Measurements from ENCODE around the gene POLR2F. TPM values are rescaled to one million over a fixed set of nuclear protein-coding genes. Genes with fewer than 3 reads are reported as not detected.

POLR2F gene
- total RNA-seq, 4 donors from 2014 or later, result 19.7 to 88.9 (median 55.2) TPM

- Histone ChIP-seq H3K4me1 (no peaks in the 10 kb centered on the region), H3K36me3 (no peaks in the 10 kb centered on the region), H3K27ac (no peak overlapping the region), H3K9me3 (no peaks in the 10 kb centered on the region), H3K4me3 (replicated peaks in 1 of 3) (no peak overlapping the region), H3K27me3 (no peaks in the 10 kb centered on the region)
- TF ChIP-seq CTCF (IDR thresholded peaks at IDR 0.05), result no peak
- TF ChIP-seq POLR2A (IDR thresholded peaks at IDR 0.05), result no peak
- WGBS, 2 donors, result 92 to 100% methylated on average over 1 to 3 of the region's 3 CpGs
- intact Hi-C loops (cut with DNase I), result no loop called here
- no peak for DNase-seq
Measured at GRCh38 chr22:38006906-38007305, 53.4 kb downstream of the POLR2F start.

- intact Hi-C loops (cut with DNase I), result no loop called here
- Histone ChIP-seq H3K4me3 (replicated peaks in 1 of 3) (no peak overlapping the region), H3K4me1 (no peaks in the 10 kb centered on the region), H3K27me3 (no peaks in the 10 kb centered on the region), H3K36me3 (no peaks in the 10 kb centered on the region), H3K27ac (no peak overlapping the region), H3K9me3 (no peaks in the 10 kb centered on the region)
- WGBS, 2 donors, result 91 to 92% methylated on average over 12 to 13 of the region's 13 CpGs
- no peak for DNase-seq
- TF ChIP-seq POLR2A (IDR thresholded peaks at IDR 0.05) (no peak), CTCF (IDR thresholded peaks at IDR 0.05) (no peak)
Measured at GRCh38 chr22:38007330-38007902, 53.9 kb downstream of the POLR2F start.

- H3K27ac ChIP-seq, result no peak overlapping the region
- no peaks in the 10 kb centered on the region for H3K27me3 ChIP-seq
- no peak overlapping the region for H3K4me3 ChIP-seq (replicated peaks in 1 of 3)
- H3K4me1 ChIP-seq, result no peaks in the 10 kb centered on the region
- H3K36me3 ChIP-seq, result no peaks in the 10 kb centered on the region
- no peaks in the 10 kb centered on the region for H3K9me3 ChIP-seq
- DNase-seq, result no peak
- 79 to 86% methylated on average over 14 of the region's 14 CpGs for WGBS, 2 donors
- intact Hi-C loops (cut with DNase I), result no loop called here
- TF ChIP-seq POLR2A (IDR thresholded peaks at IDR 0.05) (no peak), CTCF (IDR thresholded peaks at IDR 0.05) (no peak)
Measured at GRCh38 chr22:38009000-38009806, 55.7 kb downstream of the POLR2F start.

- H3K36me3 ChIP-seq, result no peaks in the 10 kb centered on the region
- H3K4me3 ChIP-seq (replicated peaks in 1 of 3), result no peak overlapping the region
- no peak for DNase-seq
- peaks cover 11 to 19% of the 10 kb centered on the region in 2 donors for H3K4me1 ChIP-seq
- WGBS, 2 donors, result 84 to 89% methylated on average over 7 of the region's 7 CpGs
- H3K27me3 ChIP-seq, result no peaks in the 10 kb centered on the region
- H3K27ac ChIP-seq, result no peak overlapping the region
- intact Hi-C loops (cut with DNase I), result no loop called here
- no peaks in the 10 kb centered on the region for H3K9me3 ChIP-seq
- no peak for TF ChIP-seq POLR2A (IDR thresholded peaks at IDR 0.05)
- TF ChIP-seq CTCF (IDR thresholded peaks at IDR 0.05), result no peak
Measured at GRCh38 chr22:38012604-38013072, 59.1 kb downstream of the POLR2F start.

- Histone ChIP-seq H3K36me3 (no peaks in the 10 kb centered on the region), H3K4me3 (replicated peaks in 1 of 3) (no peak overlapping the region), H3K27ac (no peak overlapping the region), H3K9me3 (no peaks in the 10 kb centered on the region), H3K27me3 (no peaks in the 10 kb centered on the region), H3K4me1 (peaks cover 15 to 22% of the 10 kb centered on the region in 2 donors)
- no peak for DNase-seq
- TF ChIP-seq CTCF (IDR thresholded peaks at IDR 0.05), result no peak
- no peak for TF ChIP-seq POLR2A (IDR thresholded peaks at IDR 0.05)
- 93 to 94% methylated on average over 1 of the region's 1 CpG for WGBS, 2 donors
- intact Hi-C loops (cut with DNase I), result no loop called here
Measured at GRCh38 chr22:38014083-38014482, 60.6 kb downstream of the POLR2F start.
